Ishikawa (cell line): ENCODE data around the gene ARHGAP19.

Source experiments
- CEBPB ChIP-seq: IDR thresholded peaks from 2 replicates; pipeline ENCODE4 v1.6.1; 2012
- CREB1 ChIP-seq: IDR thresholded peaks from 2 replicates; pipeline ENCODE4 v1.6.1; 2012; ENCODE audit warnings: low read depth
- EGR1 ChIP-seq: IDR thresholded peaks from 2 replicates; pipeline ENCODE4 v1.6.1; 2012
- EP300 ChIP-seq: IDR thresholded peaks from 2 replicates; pipeline ENCODE4 v1.6.1; 2012; ENCODE audit warnings: borderline replicate concordance
- FOXM1 ChIP-seq: IDR thresholded peaks from 2 replicates; pipeline ENCODE4 v1.6.1; 2012; ENCODE audit warnings: low read depth, borderline replicate concordance
- MAX ChIP-seq: IDR thresholded peaks from 2 replicates; pipeline ENCODE4 v1.6.1; 2012
- NFIC ChIP-seq: IDR thresholded peaks from 2 replicates; pipeline ENCODE4 v1.6.1; 2012
- RAD21 ChIP-seq: IDR thresholded peaks from 2 replicates; pipeline ENCODE4 v1.6.1; 2012; ENCODE audit warnings: low read depth
- REST ChIP-seq: IDR thresholded peaks from 2 replicates; pipeline ENCODE4 v1.6.1; 2012; ENCODE audit warnings: low read depth, mild to moderate bottlenecking
- TAF1 ChIP-seq: IDR thresholded peaks from 2 replicates; pipeline ENCODE4 v1.6.1; 2012; ENCODE audit warnings: low read depth, mild to moderate bottlenecking
- TCF12 ChIP-seq: IDR thresholded peaks from 2 replicates; pipeline ENCODE4 v1.6.1; 2012; ENCODE audit warnings: low read depth
- TEAD4 ChIP-seq: IDR thresholded peaks from 2 replicates; pipeline ENCODE4 v1.6.1; 2012
- USF1 ChIP-seq: IDR thresholded peaks from 2 replicates; pipeline ENCODE4 v1.6.1; 2012
- YY1 ChIP-seq: IDR thresholded peaks from 2 replicates; pipeline ENCODE4 v1.6.1; 2012; ENCODE audit warnings: low read depth
- ZBTB7A ChIP-seq: IDR thresholded peaks from 2 replicates; pipeline ENCODE4 v1.6.1; 2012; ENCODE audit warnings: low read depth

ARHGAP19 gene

GRCh38 chr10:97333601-97334369, 41.3 kb upstream of the ARHGAP19 start:
- TF ChIP-seq MAX (peak; percentile 77), YY1 (no peak)

GRCh38 chr10:97333351-97333600, 40.8 kb upstream of the ARHGAP19 start:
- TF ChIP-seq EP300 (no peak), ZBTB7A (no peak), CEBPB (no peak), NFIC (no peak), USF1 (no peak), TCF12 (no peak)

- TF ChIP-seq TEAD4 (no peak), USF1 (no peak), ZBTB7A (no peak)
These were observed 40.3 kb upstream of the ARHGAP19 start for GRCh38 chr10:97332591-97333350.

- TF ChIP-seq YY1 = no peak
- TF ChIP-seq EGR1 = no peak
- TF ChIP-seq TEAD4 = no peak
- no peak for TF ChIP-seq REST
- no peak for TF ChIP-seq MAX
- TF ChIP-seq CREB1 = no peak
- TF ChIP-seq TAF1 = no peak
- no peak for TF ChIP-seq FOXM1
- no peak for TF ChIP-seq RAD21
- TF ChIP-seq ZBTB7A = no peak
These were observed 38.8 kb upstream of the ARHGAP19 start for GRCh38 chr10:97331153-97331703.

- TF ChIP-seq MAX = no peak
- no peak for TF ChIP-seq EP300
- TF ChIP-seq NFIC = no peak
- no peak for TF ChIP-seq TCF12
- no peak for TF ChIP-seq TEAD4
These were observed 37.3 kb upstream of the ARHGAP19 start for GRCh38 chr10:97329766-97330165.

- TF ChIP-seq TCF12 (no peak), MAX (no peak), EP300 (no peak), TAF1 (no peak), CREB1 (no peak), FOXM1 (no peak), RAD21 (no peak)
These were observed 36.4 kb upstream of the ARHGAP19 start for GRCh38 chr10:97328646-97329453.
